Measurements from ENCODE around the gene ME1.
A peak's percentile ranks its signal among the peaks of the same experiment; 100 is the strongest.
"Not testable (repeated sequence)": the region's sequence is repeated elsewhere in the genome, so short reads cannot be mapped to it uniquely, and the experiment has no call there.

ME1 gene

DNA sequence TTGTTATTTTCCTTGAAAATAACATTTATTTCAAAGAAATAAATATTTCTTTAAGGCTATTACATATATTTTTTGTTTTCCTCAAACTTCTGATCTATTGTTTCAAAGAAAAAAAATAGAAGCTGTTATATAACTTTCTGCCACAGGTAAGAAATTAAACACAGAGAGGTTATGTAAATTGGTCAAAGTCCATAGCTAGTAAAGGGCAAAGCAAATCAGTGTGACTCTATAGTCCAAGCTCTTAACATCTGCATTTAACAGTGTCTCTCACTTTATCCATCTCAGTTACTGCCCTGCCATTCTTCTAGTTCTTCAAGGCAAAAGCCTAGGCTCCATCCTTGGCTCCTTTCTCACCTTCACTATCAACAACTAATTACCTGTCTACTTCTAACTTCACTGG, 180.6 kb downstream of the ME1 start:
- DNase-seq: no peak

- peak in 1 of 2 experiments; percentile 20 for DNase-seq
These were observed 183.4 kb downstream of the ME1 start for GRCh38 chr6:83247471-83247870.

DNA sequence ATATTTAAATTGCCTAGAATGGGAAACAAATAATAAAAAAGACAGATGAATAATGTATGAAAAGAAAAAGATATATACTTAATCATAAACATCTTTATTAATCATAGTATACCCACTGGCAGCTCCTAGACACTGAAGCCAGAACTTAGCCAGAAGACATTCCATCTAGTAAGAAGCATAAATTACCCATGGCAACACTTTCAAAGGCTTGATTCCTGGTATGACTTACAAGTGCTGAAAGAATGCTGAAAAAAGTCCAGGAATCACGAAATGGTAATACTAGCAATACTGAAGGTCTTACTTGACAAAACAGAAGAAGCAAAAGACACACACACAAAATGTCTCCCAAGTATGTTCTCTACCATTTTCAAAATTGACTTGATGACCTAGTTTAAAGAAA, 199.7 kb downstream of the ME1 start:
- no peak for DNase-seq

GRCh38 chr6:83226517-83226916, 204.3 kb downstream of the ME1 start:
- DNase-seq: no peak

DNA sequence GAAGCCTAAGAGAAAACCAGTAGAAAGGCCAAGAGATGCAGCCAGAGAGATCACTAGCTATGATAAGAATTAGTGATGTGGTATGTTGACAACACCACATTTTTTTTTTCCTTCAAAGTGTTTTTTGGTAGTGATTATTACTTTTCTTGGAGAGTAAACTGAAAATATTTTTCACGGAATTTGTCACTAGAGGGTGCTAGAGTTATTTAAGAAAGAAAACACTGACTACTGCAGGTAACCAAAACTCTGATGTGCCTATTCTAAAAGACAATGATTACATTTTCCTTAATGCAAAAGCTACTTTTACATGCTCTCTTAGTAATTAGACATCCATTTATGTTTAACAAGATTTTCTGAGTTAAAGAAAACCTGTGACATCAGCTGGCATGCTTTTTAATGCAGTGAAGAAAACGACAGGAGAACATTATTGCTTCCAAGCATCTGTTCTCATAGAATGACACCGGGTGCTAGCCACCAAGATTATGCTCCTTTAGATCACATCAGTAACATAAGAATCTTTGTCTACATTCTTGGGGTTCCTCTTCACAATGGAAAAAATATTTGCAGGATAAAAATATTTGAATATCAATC, 208.9 kb downstream of the ME1 start:
- DNase-seq: peak; percentile 21 to 22

GRCh38 chr6:83221276-83221675, 209.6 kb downstream of the ME1 start:
- no peak for DNase-seq

GRCh38 chr6:83220121-83220520, 210.7 kb downstream of the ME1 start:
- no peak for DNase-seq

DNA sequence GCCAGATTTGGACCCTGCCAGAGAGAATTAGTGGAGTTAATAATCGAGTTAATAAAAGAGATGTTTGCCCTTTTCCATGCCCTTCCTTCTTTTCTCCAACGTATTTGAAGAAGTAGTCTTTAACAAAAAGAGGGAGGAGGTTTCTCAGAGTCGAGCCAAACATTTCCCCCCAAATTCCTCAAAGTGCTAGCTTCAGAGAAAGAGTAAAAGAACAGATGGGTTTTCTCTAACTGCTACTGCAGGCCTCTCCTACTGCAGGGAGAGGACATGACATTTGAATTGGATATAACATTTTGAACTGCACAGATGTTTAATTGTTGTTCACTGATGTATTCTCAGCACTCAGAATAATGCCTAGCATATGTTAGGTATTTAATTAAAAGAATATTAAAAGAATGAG, 212.2 kb downstream of the ME1 start:
- DNase-seq: no peak

GRCh38 chr6:83216806-83217205, 214.0 kb downstream of the ME1 start:
- no peak for DNase-seq

DNA sequence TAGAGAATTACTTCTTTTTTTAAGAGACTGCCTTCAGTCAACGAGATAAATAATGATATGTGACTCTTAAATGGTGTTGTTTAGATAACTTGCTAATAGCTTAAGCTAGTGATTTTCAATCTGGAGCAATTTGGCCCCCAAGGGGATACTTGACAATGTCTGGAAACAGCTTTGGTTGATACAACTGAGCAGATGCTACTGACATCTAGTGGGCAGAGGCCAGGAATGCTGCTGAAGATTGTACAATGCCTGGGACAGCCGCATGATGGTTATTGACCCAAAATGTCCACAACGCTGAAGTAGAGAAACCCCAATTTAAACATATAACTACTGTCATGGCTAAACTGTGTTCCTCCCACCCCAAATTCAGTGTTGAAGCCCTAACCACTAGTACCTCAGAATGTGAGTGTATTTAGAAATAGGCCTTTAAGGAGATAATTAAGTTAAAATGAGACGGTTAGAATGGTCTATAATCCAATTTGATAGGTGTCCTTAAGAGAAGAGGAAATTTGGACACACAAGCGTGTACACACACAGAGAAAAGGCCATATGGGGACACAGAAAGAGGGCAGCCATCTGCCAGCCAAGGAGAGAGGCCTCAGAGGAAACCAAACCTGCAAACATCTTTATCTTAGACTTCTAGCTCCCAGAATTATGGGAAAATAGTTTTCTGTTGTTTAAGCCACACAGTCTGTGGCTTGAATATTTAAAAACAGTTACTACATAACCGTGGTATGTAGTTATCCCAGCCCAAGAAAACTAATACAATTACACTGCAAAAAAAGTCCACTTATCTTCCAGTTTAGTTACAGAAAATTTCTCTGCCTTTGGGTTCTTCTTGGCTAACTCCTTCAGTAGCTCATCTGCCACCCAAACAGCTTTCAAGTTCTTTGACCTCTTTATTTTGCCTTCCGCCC, 215.5 kb downstream of the ME1 start:
- peak; percentile 61 to 83 for DNase-seq

GRCh38 chr6:83202031-83202430, 228.8 kb downstream of the ME1 start:
- DNase-seq: no peak

DNA sequence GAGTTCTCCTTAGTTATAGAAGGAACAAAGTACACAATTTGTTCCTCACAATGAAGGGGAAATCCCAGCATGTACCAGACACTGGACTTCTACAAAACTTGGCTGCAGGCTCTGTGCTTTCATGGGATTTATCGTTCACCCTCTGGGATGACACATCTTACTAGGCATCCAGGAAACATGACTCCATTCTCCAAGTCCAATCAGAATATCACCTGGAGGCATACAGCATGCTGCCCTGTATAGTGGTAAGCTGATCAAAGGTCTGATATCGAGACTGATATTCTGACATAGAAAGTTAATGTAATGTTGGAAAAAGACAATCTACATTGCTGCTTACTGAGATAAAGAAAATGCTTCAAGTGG, 231.0 kb downstream of the ME1 start:
- DNase-seq: no peak

GRCh38 chr6:83199173-83199862, 231.5 kb downstream of the ME1 start:
- DNase-seq: no peak

DNA sequence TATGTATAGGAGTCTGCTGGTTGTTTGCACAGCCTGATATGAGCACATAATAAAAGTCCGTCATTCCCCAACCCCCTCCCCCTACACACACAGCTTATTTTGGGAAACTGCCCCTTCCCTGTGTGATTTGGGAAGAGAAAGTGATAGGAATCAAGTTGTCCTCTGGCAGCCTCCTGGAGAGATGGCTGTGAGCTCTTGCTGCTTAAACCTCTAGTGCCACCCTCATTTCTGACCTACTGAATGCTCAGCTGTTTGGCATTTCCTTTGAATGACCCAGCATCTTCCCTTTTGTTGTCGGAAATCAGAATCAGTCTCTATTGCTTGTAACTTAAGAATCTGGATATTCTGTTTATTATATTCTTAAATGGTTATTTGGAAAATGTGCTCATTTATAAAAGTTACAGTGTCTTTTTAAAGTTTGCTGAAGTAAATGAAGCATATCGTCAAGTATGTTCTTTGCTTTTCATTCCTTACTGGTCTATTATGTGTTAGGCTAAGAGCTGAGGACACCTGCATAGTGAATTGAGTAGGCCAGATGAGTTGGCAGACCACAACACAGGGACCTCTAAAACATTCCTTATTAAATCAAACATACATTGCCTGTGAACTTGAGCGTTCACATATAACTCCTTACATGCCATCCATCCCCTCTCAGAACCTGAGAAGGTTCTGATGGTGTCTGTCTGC, 232.2 kb downstream of the ME1 start:
- no peak for DNase-seq

- DNase-seq: peak; percentile 31 to 68
These were observed 236.9 kb downstream of the ME1 start for GRCh38 chr6:83193747-83194566.

DNA sequence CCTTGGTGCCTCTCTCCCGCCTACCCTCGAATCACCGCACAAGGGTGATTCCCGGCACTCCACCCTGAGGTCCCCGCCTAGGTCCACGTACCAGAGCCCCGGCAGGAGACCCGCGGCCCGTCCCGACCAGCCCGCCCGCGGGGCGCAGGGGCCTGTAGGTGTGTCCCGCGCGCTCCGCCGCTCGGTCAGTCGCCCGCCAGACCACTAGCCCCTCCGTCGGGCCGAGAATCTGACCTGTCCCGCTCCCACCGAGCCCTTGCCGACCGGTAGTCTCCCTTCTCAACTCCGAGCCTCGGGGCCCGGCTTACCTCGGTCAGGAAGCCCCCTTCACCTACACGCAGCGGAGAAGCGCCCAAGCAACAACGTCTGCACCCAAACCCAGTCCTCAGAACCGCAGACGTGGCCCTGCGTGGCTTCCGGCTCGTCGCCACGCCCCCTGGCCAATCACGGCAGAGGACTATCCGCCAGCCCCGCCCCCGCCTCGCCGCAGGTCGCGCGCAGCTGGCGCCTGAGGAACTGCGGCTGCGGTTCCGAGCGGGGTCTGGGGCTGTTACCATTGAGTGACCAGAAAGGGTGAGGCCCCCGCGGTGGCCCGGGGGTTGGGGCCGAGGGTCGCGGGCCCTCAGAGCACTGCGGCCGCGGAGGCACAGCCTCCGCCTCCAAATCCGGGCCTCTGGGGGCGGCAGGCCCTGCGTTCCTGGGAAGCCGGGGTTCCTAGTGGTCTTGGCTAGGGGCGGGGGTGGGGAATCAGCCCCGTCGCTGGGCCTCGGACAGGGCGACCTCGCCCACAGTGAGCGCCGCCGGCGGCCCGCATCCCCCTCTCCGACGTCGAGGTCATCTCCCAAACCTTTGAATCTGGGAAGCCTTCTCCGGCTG, 237.7 kb downstream of the ME1 start, which contains the start of the genes PGM3 and RWDD2A:
TSS of gene PGM3 (minus strand) at position 395 of the 876 bp plus-strand sequence. CDS start 2,253 bp downstream, outside the sequence.
TSS of gene RWDD2A (plus strand) at position 487 of the 876 bp plus-strand sequence. CDS start 1,095 bp downstream, outside the sequence.
- DNase-seq: peak; percentile 85 to 89

GRCh38 chr6:83192456-83192855, 238.4 kb downstream of the ME1 start:
- no peak for DNase-seq

- DNase-seq: not testable (repeated sequence)
These were observed 238.9 kb downstream of the ME1 start for GRCh38 chr6:83191974-83192373.

DNA sequence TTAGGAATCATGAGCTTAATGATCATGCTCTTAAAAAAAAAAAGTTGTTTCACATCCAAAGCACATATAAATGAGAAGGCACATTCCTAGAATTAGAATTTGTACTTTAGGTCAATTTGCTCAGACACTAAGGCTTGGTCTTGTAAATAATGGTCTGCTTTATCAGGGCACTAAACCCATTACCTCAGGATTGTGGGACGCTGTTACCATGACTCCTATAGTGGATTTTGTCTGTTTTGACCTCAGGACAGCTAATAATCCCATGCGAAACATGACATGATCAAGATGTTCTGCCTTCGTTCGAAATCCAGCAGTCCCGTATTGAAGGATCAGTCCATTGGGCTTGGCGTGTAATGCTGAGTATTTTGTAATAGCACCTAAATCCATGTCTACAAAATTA, 240.2 kb downstream of the ME1 start:
- no peak for DNase-seq

- no peak for DNase-seq
These were observed 242.3 kb downstream of the ME1 start for GRCh38 chr6:83188501-83188900.

DNA sequence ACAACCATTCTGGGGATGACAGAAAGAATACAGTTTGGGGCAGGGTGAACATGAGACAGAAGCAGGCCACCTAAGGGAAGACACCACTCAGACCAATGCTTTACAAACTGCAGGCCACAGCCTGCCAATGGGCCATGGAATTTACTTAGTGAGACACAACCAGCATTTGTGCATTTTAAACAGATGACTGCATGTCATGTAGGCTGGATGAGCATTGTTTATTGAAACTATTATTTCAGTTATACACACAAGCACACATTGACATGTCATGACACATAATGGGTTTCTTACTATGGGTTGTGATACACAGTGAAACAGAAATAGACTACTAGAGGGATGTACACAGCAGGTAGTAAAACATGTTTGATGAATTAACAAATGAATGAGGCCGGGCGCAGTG, 245.8 kb downstream of the ME1 start:
- DNase-seq: no peak

All from NCI-H2081 (cell line).